ENCODE results near the gene ALDH1A2.

Gene ALDH1A2

DNA sequence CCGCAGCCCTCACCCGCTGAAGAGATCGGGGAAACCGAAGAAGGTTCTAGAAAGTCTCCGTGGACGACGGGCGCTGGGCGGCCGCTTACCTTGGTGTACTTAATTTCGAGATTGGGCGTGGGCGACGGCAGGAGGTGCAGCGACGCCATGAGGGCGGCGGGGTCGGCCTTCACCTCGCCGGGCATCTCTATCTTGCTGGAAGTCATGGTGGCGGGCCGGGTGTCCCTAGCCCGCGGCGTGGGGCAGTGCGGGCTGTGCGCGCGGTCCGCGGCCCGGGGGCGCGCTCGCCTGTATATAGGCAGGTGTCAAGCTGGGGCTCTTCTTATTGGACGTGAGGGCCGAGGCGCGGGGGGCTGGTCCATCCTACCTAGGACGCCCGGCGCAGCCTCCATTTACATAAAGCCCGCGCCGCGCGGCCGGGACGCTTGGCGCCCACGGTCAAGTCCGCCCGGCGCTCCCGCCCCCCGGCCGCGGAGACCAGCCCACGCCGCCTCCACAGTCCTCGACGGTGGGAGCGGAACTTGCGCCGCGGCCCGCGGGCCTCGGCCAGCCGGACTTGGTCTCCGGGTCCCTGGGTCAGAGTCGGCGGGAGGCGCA is at the start of gene ALDH1A2:
TSS of gene ALDH1A2 (minus strand) at position 267 of the 597 bp plus-strand sequence. CDS start at position 206, 61 bp downstream.
- TF ChIP-seq, protein P1, sequence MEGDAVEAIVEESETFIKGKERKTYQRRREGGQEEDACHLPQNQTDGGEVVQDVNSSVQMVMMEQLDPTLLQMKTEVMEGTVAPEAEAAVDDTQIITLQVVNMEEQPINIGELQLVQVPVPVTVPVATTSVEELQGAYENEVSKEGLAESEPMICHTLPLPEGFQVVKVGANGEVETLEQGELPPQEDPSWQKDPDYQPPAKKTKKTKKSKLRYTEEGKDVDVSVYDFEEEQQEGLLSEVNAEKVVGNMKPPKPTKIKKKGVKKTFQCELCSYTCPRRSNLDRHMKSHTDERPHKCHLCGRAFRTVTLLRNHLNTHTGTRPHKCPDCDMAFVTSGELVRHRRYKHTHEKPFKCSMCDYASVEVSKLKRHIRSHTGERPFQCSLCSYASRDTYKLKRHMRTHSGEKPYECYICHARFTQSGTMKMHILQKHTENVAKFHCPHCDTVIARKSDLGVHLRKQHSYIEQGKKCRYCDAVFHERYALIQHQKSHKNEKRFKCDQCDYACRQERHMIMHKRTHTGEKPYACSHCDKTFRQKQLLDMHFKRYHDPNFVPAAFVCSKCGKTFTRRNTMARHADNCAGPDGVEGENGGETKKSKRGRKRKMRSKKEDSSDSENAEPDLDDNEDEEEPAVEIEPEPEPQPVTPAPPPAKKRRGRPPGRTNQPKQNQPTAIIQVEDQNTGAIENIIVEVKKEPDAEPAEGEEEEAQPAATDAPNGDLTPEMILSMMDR (IDR thresholded peaks at IDR 0.05), result no peak

- TF ChIP-seq, protein P1 (IDR thresholded peaks at IDR 0.05), result no peak
Measured at GRCh38 chr15:58114812-58115211, 49.3 kb upstream of the ALDH1A2 start.

GRCh38 chr15:58114388-58114787 is 48.9 kb upstream of the ALDH1A2 start:
- TF ChIP-seq, protein P1 (IDR thresholded peaks at IDR 0.05), result no peak

- TF ChIP-seq, protein P1 (IDR thresholded peaks at IDR 0.05), result no peak
Measured at GRCh38 chr15:58111718-58112104, 46.2 kb upstream of the ALDH1A2 start.

- TF ChIP-seq, protein P1 (IDR thresholded peaks at IDR 0.05), result no peak
Measured at GRCh38 chr15:58110999-58111717, 45.6 kb upstream of the ALDH1A2 start.

DNA sequence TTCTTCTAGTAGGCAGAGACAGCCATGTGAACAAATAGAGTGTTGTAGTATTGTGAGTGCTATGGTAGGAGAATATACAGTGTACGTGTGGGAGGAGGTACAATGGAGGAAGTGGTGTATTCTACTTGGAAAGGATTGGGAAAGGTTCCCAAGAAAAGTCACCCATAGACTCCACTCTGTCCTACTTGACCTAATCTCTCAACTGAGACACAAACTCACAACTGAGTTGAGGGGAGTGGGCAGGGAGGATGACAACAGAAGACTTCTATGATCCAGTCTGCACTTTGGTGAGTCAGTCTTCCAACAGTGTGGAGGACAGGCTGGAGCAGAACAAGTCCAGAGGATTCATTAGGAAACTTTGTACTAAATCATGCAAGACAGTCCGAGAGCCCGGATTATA is 43.9 kb upstream of the ALDH1A2 start:
- TF ChIP-seq, protein P1 (IDR thresholded peaks at IDR 0.05), result no peak

DNA sequence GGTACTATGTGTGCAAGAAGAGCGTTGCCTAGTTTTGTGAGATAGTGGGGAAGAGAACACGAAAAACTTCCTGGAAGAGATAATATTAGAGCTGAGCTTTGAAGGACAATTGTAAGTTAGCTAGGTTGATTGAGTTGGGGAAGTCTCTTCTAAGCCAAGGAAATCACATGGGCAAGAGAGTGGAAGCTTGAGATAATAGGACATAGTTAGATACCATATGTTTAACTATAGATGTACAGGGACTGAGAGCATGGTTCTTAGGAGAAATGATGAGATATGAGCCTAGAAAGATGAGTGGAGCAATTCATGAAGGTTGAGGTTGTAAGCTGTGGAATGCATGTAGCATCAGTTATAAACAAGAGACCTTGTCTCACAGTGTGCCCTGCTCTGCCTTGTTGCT is 42.6 kb upstream of the ALDH1A2 start:
- TF ChIP-seq, protein P1 (IDR thresholded peaks at IDR 0.05), result no peak

All from LNCAP (cell line).